Measurements from ENCODE around the gene UBE2J1.

- TF ChIP-seq EZH2 (IDR thresholded peaks at IDR 0.05; ENCODE audit: low read depth): no peak
- TF ChIP-seq CTCF (conservative IDR thresholded peaks at IDR 0.05): no peak
Measured at GRCh38 chr6:89291256-89291819, 61.2 kb downstream of the UBE2J1 start.

Data from PC-9 (cell line).